GM23338 (cell line): Measurements from ENCODE around the gene ZBTB8A. TPM values are rescaled to one million over a fixed set of nuclear protein-coding genes. Genes with fewer than 3 reads are reported as not detected.
"Not testable (repeated sequence)": the region's sequence is repeated elsewhere in the genome, so short reads cannot be mapped to it uniquely, and the experiment has no call there.

Experiments
- ATAC-seq: fragments of 200-7000 bp; cut with Tn5 transposase; 3 replicates; pipeline ENCODE4 v1.9.1; 2020
- DNase-seq: peaks from one replicate; pipeline ENCODE4 v3.0.0-alpha.2; 2015; ENCODE audit warnings: low spot score
- H2AFZ ChIP-seq: fragments of 200-600 bp; sonication (generic); 2 replicates; pipeline ENCODE4 v1.8.0; 2016; ENCODE audit warnings: antibody characterized with exemption, mild to moderate bottlenecking, moderate library complexity
- H3F3A ChIP-seq: fragments of 200-600 bp; sonication (generic); replicated peaks from 2 replicates; pipeline ENCODE4 v1.8.0; 2017; ENCODE audit warnings: antibody characterized with exemption, mixed run types, low read depth
- H3K27ac ChIP-seq: fragments of 200-600 bp; sonication (generic); 2 replicates; pipeline ENCODE4 v1.6.1; 2016; ENCODE audit warnings: low read depth
- H3K27me3 ChIP-seq: fragments of 200-600 bp; sonication (generic); 2 replicates; pipeline ENCODE4 v1.8.0; 2016; ENCODE audit warnings: mild to moderate bottlenecking, mixed run types, moderate library complexity; ENCODE audit not compliant: insufficient read depth
- H3K36me3 ChIP-seq: fragments of 200-600 bp; sonication (generic); 2 replicates; pipeline ENCODE4 v1.8.0; 2016; ENCODE audit warnings: mild to moderate bottlenecking; ENCODE audit not compliant: insufficient read depth
- H3K4me1 ChIP-seq: fragments of 200-600 bp; sonication (generic); 2 replicates; pipeline ENCODE4 v1.8.0; 2016; ENCODE audit warnings: mild to moderate bottlenecking, moderate library complexity; ENCODE audit not compliant: insufficient read depth
- H3K4me2 ChIP-seq: fragments of 200-600 bp; sonication (generic); 2 replicates; pipeline ENCODE4 v1.7.1; 2017; ENCODE audit warnings: mixed run types
- H3K4me3 ChIP-seq: fragments of 200-600 bp; sonication (generic); 2 replicates; pipeline ENCODE4 v1.6.1; 2016; ENCODE audit warnings: mixed run types
- H3K79me2 ChIP-seq: fragments of 200-600 bp; sonication (generic); replicated peaks from 2 replicates; pipeline ENCODE4 v1.8.0; 2017; ENCODE audit warnings: mild to moderate bottlenecking; ENCODE audit not compliant: insufficient read depth
- H3K9me2 ChIP-seq: fragments of 200-600 bp; sonication (generic); 2 replicates; pipeline ENCODE4 v1.8.0; 2017; ENCODE audit not compliant: insufficient read depth
- H4K20me1 ChIP-seq: fragments of 200-600 bp; sonication (generic); replicated peaks from 2 replicates; pipeline ENCODE4 v1.8.0; 2017; ENCODE audit warnings: mild to moderate bottlenecking; ENCODE audit not compliant: insufficient read depth
- H3K27ac Mint-ChIP-seq: 2 replicates; pipeline ENCODE4 v1.8.0; 2020; ENCODE audit warnings: inconsistent platforms, mild to moderate bottlenecking, moderate library complexity, mixed read lengths
- H3K27me3 Mint-ChIP-seq: 3 replicates; pipeline ENCODE4 v1.8.0; 2022; ENCODE audit warnings: low read depth, mild to moderate bottlenecking, moderate library complexity, mixed read lengths, inconsistent platforms; ENCODE audit not compliant: insufficient read depth, poor library complexity
- H3K36me3 Mint-ChIP-seq: 3 replicates; pipeline ENCODE4 v1.8.0; 2021; ENCODE audit warnings: low read depth, mild to moderate bottlenecking, inconsistent platforms, moderate library complexity, mixed read lengths
- H3K4me1 Mint-ChIP-seq: 3 replicates; pipeline ENCODE4 v1.8.0; 2020; ENCODE audit warnings: mild to moderate bottlenecking, inconsistent platforms, mixed read lengths
- H3K4me3 Mint-ChIP-seq: 3 replicates; pipeline ENCODE4 v1.8.0; 2021; ENCODE audit warnings: moderate library complexity, mild to moderate bottlenecking, inconsistent platforms, mixed read lengths
- H3K9me3 Mint-ChIP-seq: 3 replicates; pipeline ENCODE4 v1.8.0; 2020; ENCODE audit warnings: moderate library complexity, mild to moderate bottlenecking, inconsistent platforms, mixed read lengths
- CREB1 ChIP-seq: fragments of 250-450 bp; sonication (Bioruptor Pico); IDR thresholded peaks from 2 replicates; pipeline ENCODE4 v1.5.0; 2020; ENCODE audit warnings: low read depth, mild to moderate bottlenecking, moderate library complexity
- EZH2 ChIP-seq: fragments of 200-600 bp; sonication (generic); IDR thresholded peaks from one replicate; pipeline ENCODE4 v1.8.0; 2017; ENCODE audit warnings: antibody characterized with exemption, mild to moderate bottlenecking, low read depth; ENCODE audit not compliant: unreplicated experiment
- EZH2phosphoT487 ChIP-seq: fragments of 200-600 bp; sonication (generic); IDR thresholded peaks from one replicate; pipeline ENCODE4 v1.8.1; 2018; ENCODE audit warnings: antibody characterized with exemption; ENCODE audit not compliant: unreplicated experiment
- JUNB ChIP-seq: IDR thresholded peaks from one replicate; pipeline ENCODE4 v1.6.1; 2016; ENCODE audit warnings: antibody characterized with exemption; ENCODE audit not compliant: unreplicated experiment
- NANOG ChIP-seq: IDR thresholded peaks from 2 replicates; pipeline ENCODE4 v1.6.1; 2016; ENCODE audit warnings: antibody characterized with exemption, borderline replicate concordance
- POLR2AphosphoS5 ChIP-seq: IDR thresholded peaks from 2 replicates; pipeline ENCODE4 v1.6.1; 2016; ENCODE audit warnings: antibody characterized with exemption, low read depth
- STAT1 ChIP-seq: IDR thresholded peaks from one replicate; pipeline ENCODE4 v1.6.1; 2016; ENCODE audit warnings: antibody characterized with exemption; ENCODE audit not compliant: unreplicated experiment
- ZNF331 ChIP-seq: fragments of 250-450 bp; sonication (Bioruptor Pico); IDR thresholded peaks from 2 replicates; pipeline ENCODE4 v1.5.0; 2020; ENCODE audit warnings: low read depth, mild to moderate bottlenecking, moderate library complexity
- ZNF462 ChIP-seq: fragments of 250-450 bp; sonication (Bioruptor Pico); IDR thresholded peaks from 2 replicates; pipeline ENCODE4 v1.5.0; 2020; ENCODE audit warnings: mild to moderate bottlenecking, moderate library complexity
- polyA plus RNA-seq: library from polyadenylated mRNA; unstranded; fragments of >200 nt; fragmentation: Nextera tagmentation; extraction: Ambion mirVana; gene quantifications from 2 replicates; pipeline ENCODE4 v1.2.1, GENCODE V29; 2016
- total RNA-seq: library from RNA; depleted of rRNA; stranded (reverse); fragments of >200 nt; shearing (Covaris generic); gene quantifications from 2 replicates; pipeline ENCODE4 v1.2.3, GENCODE V29; 2014
- TF ChIP-seq, protein P1 (sequence below), 2 experiments: fragments of 200-600 bp in 1 of 2; sonication (generic) in 1 of 2; conservative IDR thresholded peaks; 2 replicates each; pipeline versions ENCODE4 v1.5.1 to v1.6.1; 2016 to 2017; ENCODE audit warnings: antibody characterized with exemption in 2 of 2, low read depth in 2 of 2, mild to moderate bottlenecking in 2 of 2, moderate library complexity in 1 of 2
- TF ChIP-seq, protein P2 (sequence below): IDR thresholded peaks from one replicate; pipeline ENCODE4 v1.6.1; 2018; ENCODE audit warnings: antibody characterized with exemption; ENCODE audit not compliant: unreplicated experiment

Gene ZBTB8A
- total and polyA plus RNA-seq, 2 experiments from 2014 or later = 6.1 to 8.4 TPM

DNA sequence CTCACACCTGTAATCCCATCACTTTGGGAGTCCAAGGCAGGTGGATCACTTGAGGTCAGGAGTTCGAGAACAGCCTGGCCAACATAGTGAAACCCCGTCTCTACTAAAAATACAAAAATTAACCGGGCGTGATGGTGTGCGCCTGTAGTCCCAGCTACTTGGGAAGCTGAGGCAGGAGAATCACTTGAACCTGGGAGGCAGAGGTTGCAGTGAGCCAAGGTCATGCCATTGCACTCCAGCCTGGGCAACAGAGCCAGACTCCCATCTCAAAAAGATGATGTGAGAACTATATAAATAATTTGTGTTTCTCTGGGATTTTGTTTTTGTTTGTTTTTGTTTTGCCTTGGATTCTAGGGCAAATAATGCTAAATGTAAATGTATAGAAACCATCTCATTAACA, 17.8 kb downstream of the ZBTB8A start:
- not testable (repeated sequence) for H3K79me2 ChIP-seq, H3K4me1 ChIP-seq, H3K36me3 ChIP-seq, H4K20me1 ChIP-seq, H3K4me3 Mint-ChIP-seq, H3K4me2 ChIP-seq, ATAC-seq, H3K27ac ChIP-seq, H2AFZ ChIP-seq, H3K4me1 Mint-ChIP-seq, DNase-seq, H3K4me3 ChIP-seq, H3K27me3 Mint-ChIP-seq, H3K27ac Mint-ChIP-seq, H3F3A ChIP-seq, H3K9me3 Mint-ChIP-seq, H3K9me2 ChIP-seq, H3K27me3 ChIP-seq
- peaks cover 37% of the 10 kb centered on the region for H3K36me3 Mint-ChIP-seq

GRCh38 chr1:32557812-32558211, 18.6 kb downstream of the ZBTB8A start:
- no peaks in the 10 kb centered on the region for H3K4me1 Mint-ChIP-seq
- Histone ChIP-seq H2AFZ (no peak overlapping the region), H3K79me2 (no peaks in the 10 kb centered on the region), H3K4me1 (no peaks in the 10 kb centered on the region), H4K20me1 (no peaks in the 10 kb centered on the region; the same call in 1 of the 2 replicates), H3K27me3 (no peaks in the 10 kb centered on the region), H3F3A (no peaks in the 10 kb centered on the region), H3K36me3 (no peaks in the 10 kb centered on the region), H3K27ac (no peak overlapping the region), H3K4me3 (no peak overlapping the region), H3K4me2 (no peak overlapping the region), H3K9me2 (no peaks in the 10 kb centered on the region)
- H3K27ac Mint-ChIP-seq = no peak overlapping the region
- ATAC-seq (no peak), DNase-seq (no peak)
- H3K36me3 Mint-ChIP-seq = peaks cover 37% of the 10 kb centered on the region
- peaks cover 4% of the 10 kb centered on the region for H3K27me3 Mint-ChIP-seq
- H3K4me3 Mint-ChIP-seq = no peak overlapping the region
- H3K9me3 Mint-ChIP-seq = no peaks in the 10 kb centered on the region
- TF ChIP-seq EZH2phosphoT487 (no peak), ZNF331 (CRISPR knock-in tag) (no peak), EZH2 (no peak), ZNF462 (no peak), JUNB (no peak), STAT1 (no peak), POLR2AphosphoS5 (no peak), CREB1 (CRISPR knock-in tag) (no peak), NANOG (no peak)
- TF ChIP-seq, protein P1, sequence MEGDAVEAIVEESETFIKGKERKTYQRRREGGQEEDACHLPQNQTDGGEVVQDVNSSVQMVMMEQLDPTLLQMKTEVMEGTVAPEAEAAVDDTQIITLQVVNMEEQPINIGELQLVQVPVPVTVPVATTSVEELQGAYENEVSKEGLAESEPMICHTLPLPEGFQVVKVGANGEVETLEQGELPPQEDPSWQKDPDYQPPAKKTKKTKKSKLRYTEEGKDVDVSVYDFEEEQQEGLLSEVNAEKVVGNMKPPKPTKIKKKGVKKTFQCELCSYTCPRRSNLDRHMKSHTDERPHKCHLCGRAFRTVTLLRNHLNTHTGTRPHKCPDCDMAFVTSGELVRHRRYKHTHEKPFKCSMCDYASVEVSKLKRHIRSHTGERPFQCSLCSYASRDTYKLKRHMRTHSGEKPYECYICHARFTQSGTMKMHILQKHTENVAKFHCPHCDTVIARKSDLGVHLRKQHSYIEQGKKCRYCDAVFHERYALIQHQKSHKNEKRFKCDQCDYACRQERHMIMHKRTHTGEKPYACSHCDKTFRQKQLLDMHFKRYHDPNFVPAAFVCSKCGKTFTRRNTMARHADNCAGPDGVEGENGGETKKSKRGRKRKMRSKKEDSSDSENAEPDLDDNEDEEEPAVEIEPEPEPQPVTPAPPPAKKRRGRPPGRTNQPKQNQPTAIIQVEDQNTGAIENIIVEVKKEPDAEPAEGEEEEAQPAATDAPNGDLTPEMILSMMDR (conservative IDR thresholded peaks at IDR 0.05; ENCODE audit: low read depth in 2 of 2) = no peak
- TF ChIP-seq, protein P2, sequence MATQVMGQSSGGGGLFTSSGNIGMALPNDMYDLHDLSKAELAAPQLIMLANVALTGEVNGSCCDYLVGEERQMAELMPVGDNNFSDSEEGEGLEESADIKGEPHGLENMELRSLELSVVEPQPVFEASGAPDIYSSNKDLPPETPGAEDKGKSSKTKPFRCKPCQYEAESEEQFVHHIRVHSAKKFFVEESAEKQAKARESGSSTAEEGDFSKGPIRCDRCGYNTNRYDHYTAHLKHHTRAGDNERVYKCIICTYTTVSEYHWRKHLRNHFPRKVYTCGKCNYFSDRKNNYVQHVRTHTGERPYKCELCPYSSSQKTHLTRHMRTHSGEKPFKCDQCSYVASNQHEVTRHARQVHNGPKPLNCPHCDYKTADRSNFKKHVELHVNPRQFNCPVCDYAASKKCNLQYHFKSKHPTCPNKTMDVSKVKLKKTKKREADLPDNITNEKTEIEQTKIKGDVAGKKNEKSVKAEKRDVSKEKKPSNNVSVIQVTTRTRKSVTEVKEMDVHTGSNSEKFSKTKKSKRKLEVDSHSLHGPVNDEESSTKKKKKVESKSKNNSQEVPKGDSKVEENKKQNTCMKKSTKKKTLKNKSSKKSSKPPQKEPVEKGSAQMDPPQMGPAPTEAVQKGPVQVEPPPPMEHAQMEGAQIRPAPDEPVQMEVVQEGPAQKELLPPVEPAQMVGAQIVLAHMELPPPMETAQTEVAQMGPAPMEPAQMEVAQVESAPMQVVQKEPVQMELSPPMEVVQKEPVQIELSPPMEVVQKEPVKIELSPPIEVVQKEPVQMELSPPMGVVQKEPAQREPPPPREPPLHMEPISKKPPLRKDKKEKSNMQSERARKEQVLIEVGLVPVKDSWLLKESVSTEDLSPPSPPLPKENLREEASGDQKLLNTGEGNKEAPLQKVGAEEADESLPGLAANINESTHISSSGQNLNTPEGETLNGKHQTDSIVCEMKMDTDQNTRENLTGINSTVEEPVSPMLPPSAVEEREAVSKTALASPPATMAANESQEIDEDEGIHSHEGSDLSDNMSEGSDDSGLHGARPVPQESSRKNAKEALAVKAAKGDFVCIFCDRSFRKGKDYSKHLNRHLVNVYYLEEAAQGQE = no peak
